NOMO-1 treated with DMSO at 0.1 percent for 48 hours (cell line): ENCODE data around the gene SEMA3G.
A peak's percentile ranks its signal among the peaks of the same experiment; 100 is the strongest.

ENCODE experiments used
- DNase-seq: peaks from one replicate; lab custom pipeline; 2025; ENCODE audit not compliant: unreplicated experiment; lab: John Stamatoyannopoulos, UW

Gene SEMA3G

DNA sequence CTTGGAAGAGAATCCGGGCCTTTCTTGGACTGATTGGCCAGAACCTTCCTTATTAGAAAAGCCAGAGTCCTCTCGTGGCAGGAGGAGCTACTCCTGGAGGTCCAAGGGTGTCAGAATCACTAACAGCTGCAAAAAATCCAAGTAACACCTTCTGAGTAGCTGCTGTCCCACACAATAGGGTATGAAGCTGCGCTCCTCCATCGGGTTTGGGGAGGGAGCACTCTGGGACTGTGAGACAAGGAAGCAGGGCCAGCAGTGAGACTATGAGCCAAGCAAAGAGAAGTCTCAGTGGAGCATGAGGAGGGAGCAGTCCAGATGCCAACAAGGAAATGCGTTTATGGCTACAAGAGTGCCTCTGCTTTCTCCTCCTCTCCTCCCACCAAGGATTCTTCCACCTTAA, 21.7 kb downstream of the SEMA3G start:
- DNase-seq = no peak

GRCh38 chr3:52422669-52423068, 22.2 kb downstream of the SEMA3G start:
- no peak for DNase-seq

GRCh38 chr3:52420388-52420787, 24.5 kb downstream of the SEMA3G start:
- DNase-seq = no peak

DNA sequence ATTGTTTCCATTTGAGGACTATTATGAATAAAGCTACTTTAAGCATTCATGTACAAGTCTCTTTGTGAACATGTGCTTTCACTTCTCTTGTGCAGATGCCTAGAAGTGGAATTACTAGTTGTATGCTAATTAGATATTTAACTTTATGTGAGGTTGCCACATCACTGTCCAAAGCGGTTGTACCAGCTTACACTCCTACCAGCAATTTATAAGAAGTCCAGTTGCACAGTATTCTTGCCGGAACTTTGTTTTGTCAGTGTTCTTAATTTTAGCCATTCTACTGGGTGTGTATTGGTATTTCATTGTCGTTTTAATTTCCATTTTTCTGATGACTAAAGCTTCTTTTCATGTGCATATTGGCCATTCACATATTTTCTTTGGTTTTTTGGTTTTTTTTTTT, 29.1 kb downstream of the SEMA3G start:
- DNase-seq = peak; percentile 66

- DNase-seq = no peak
Measured at GRCh38 chr3:52408466-52408865, 36.4 kb downstream of the SEMA3G start.

DNA sequence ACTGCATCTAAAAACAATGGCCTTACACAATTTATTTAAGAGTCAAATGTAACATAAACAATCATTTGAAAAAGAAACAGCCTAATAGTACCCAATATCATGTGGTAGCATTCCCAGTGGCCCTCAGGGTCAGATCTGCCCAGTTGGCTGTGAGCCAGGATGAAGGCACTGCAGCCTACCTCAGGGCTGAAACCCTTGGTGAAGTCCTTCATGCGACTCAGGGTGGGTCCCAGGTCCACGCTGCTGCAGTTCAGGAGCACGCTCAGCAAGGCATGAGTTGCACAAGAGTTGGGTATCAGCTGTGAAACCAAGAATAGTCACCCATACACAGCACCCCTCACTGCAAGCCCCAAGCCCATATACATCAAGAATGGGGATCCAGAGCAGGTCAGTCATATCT, 37.1 kb downstream of the SEMA3G start:
- DNase-seq = no peak

DNA sequence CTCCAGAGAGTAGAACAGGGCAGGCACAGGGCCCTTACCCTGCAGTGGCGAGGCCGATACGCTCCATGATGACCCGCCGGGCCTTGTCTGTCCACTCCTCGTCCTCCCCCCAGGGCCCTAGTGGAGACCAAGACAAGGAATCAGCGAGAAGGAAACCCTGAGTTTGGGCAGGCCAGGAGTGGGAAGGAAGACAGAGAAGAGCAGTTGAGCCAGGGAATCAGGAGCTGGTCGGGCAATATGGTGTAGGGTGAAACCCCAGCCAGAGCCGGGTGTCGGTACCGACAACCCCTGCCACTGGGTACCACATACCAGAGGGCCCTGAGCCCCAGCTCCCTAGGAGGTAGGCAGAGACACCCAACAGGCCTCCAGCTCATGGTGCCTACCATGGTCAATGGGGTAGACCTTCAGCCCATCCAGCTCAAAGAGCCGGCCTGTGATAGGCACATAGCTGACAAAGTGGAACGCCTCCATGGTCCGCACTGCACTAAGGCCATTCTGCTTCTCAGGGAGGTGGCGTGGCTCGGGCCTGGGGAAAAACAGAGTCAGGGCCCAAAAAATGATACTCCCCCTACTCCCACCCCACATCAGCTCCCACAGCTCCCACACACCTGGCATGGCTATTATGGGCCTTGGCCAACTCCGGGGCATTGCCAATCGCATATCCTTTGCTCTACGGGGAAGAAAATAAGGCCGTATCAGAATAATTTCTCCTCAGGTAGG, 38.0 kb downstream of the SEMA3G start:
- DNase-seq = no peak

DNA sequence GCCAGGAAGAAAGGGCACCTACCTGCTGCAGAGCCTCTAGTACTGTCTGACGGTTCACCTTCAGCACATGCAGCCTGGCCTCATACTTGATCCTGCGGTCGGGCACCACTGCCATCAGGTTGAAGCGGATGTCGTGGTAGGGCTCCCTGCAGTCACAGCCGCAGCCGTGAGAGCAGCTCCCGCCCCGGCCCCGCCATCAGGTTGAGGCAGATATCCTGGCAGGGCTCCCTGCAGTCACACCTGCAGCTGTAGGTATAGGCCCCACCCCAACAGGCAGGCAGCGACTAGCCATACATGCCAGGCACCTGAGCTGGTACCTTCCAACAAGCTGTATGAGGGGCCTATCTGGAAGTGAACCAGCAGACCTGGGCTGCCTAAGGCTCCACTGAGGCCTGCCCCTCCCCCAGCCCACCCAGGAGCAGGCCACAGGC, 38.7 kb downstream of the SEMA3G start:
- DNase-seq = no peak

GRCh38 chr3:52405601-52406110, 39.2 kb downstream of the SEMA3G start:
- no peak for DNase-seq

DNA sequence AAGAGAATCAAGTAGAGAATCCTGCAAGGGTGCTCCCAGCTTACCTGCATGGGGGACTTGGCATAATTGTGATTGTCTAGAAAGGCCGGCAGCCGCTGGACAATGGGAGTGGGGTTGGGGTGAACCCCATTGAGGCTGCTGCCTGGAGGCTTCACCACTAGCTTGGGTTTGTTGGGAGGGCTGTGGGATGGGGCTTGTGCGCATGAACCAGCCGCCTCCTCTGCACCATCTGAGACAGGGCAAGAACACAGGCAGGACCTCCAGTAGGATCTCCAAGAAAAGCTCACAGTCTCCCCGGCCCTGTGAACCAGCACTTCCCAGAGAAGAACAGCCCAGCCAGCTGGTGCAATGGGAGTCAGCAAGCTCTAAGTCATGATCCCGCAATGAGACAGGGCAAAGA, 39.8 kb downstream of the SEMA3G start:
- DNase-seq = no peak

- no peak for DNase-seq
Measured at GRCh38 chr3:52404391-52404790, 40.5 kb downstream of the SEMA3G start.

- no peak for DNase-seq
Measured at GRCh38 chr3:52403955-52404354, 40.9 kb downstream of the SEMA3G start.

GRCh38 chr3:52403271-52403841, 41.5 kb downstream of the SEMA3G start:
- DNase-seq = no peak

GRCh38 chr3:52402706-52403270, 42.1 kb downstream of the SEMA3G start:
- DNase-seq = no peak

DNA sequence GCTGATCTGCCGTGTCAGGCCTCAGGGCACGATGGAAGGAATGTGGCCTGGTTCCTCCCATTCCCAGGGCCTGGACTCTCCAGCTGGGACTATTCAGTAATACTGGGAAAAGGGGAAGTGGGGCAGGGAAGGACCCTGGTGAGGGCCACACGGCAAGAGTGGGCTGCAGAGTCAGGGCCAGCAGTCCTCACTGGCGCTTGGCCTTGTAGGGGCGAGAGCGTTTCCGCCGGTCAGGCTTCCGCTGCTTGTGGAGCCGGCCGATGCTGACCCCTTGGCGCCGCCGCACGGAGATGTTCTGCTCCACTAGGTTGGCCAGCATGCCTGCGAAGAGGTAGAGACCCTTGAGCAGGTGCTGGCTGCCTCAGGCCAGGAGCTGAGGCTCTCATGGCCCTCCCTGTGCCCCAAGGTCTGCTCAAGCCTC, 42.8 kb downstream of the SEMA3G start:
- DNase-seq = no peak

DNA sequence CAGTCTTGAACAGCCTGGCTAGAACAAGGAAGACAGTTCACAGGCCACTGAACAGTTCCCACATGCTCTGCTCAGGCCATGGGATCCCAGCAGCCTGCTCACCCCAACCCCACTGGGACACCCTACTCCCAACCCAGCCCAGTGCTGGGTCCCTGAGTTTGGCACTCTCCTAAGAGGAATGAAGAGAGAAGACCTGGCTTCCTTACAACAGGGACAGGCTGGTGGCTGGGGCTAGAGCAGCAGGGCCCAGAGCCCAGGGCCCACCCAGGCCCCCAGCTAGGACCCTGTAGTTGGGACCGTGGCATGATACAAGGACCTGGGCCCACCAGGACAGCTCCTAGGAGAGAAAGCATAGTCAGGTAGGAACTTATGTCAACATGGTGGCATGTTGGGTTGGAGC, 43.4 kb downstream of the SEMA3G start:
- no peak for DNase-seq

GRCh38 chr3:52401021-52401420, 43.9 kb downstream of the SEMA3G start:
- no peak for DNase-seq

- no peak for DNase-seq
Measured at GRCh38 chr3:52400275-52400793, 44.6 kb downstream of the SEMA3G start.

- no peak for DNase-seq
Measured at GRCh38 chr3:52399593-52399992, 45.3 kb downstream of the SEMA3G start.

DNA sequence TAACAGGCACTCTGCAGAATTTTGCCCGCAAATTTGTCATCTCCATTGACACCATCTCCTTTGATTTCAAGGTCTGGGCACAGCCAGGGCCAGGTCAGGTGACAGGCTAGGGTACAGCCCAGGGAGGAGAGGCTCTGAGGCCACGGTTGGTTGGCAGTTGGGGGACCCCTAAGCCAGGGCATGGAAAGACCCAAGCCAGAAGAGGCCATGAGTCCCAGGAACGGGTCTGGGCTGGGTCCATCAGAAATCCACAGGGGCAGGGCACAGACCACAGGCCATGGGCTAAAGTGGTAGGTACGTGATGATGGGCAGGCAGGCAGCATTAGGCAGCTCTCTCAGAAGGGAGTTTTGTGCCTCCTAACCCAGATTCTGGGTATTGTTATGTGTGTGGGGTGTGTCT, 45.8 kb downstream of the SEMA3G start:
- DNase-seq = no peak

DNA sequence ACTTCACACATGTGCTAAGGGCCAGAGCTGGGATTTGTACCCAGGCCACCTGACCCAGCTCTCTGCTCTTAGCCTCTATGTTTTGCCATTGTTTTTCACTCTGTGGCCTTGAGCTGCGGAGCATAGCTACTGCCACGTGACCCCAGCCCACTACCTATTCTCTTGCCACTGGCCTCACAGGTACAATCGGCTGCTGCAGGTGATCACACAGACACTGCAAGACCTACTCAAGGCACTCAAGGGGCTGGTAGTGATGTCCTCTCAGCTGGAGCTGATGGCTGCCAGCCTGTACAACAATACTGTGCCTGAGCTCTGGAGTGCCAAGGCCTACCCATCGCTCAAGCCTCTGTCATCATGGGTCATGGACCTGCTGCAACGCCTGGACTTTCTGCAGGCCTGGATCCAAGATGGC, 46.2 kb downstream of the SEMA3G start:
- no peak for DNase-seq
